Mammary epithelial cell (primary cell): ENCODE measurements around the gene SFTPB.

Experiments used
- CTCF ChIP-seq, 2 donors: IDR thresholded peaks in 1 of 2; conservative IDR thresholded peaks in 1 of 2; 2 replicates each; pipeline ENCODE4 v1.5.1; 2011 to 2012; ENCODE audit warnings: inconsistent platforms in 2 of 2, low read length in 2 of 2, mild to moderate bottlenecking in 2 of 2, control low read depth in 1 of 2, low read depth in 1 of 2; ENCODE audit not compliant: insufficient read depth in 1 of 2; ENCODE audit errors: extremely low read depth in 1 of 2
- EZH2 ChIP-seq: IDR thresholded peaks from 2 replicates; pipeline ENCODE4 v1.6.1; 2012; ENCODE audit warnings: low read length, inconsistent platforms, borderline replicate concordance

DNA sequence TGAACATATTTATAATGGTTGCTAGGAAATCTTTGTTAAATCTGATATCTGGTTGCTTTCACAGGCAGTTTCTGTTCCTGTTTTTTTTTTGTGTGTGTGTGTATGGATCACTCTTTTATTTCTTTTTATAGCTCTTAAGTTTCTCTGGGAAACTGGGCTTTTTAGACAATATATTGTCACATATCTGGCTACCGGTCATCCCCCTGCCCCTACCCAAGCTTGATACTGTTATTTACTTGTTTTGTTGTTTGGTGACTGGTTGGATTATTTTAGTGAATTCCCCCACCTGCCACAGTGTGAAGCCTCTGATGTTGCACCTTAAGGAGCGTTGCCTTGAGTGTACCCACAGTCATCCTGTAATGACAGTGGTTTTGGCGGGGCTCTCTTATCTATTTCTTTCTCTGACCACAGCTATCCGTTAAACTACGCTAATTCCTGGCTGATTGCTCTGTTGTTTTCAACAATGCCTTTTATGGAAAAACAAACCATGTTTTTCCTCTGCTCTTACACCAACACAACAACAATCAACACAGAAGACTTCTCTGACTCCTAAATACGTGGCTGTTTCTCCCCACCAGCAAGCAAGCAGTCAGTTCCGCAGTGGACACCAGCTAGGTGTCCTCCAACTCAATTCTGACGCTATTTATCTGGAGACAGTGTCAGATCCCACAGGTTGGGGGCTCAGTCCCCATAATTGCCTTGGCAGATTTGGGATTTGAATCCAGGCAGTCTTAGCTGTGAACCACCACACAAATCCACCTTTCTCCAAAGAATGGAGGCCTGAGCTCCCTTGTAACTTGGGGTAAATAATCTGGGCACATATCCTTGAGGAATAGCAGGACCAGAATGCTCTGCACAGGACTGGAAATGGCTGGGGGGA lies 37.0 kb upstream of the SFTPB start:
- TF ChIP-seq CTCF (conservative IDR thresholded peaks at IDR 0.05 in 1 of 2, IDR thresholded peaks at IDR 0.05 in 1 of 2; ENCODE audit: extremely low read depth in 1 of 2, insufficient read depth in 1 of 2, low read depth in 1 of 2, low read length in 2 of 2) = no peak
- no peak for TF ChIP-seq EZH2
